ENCODE measurements around the gene GMNC.
"Not testable (repeated sequence)": the region's sequence is repeated elsewhere in the genome, so short reads cannot be mapped to it uniquely, and the experiment has no call there.

DNA sequence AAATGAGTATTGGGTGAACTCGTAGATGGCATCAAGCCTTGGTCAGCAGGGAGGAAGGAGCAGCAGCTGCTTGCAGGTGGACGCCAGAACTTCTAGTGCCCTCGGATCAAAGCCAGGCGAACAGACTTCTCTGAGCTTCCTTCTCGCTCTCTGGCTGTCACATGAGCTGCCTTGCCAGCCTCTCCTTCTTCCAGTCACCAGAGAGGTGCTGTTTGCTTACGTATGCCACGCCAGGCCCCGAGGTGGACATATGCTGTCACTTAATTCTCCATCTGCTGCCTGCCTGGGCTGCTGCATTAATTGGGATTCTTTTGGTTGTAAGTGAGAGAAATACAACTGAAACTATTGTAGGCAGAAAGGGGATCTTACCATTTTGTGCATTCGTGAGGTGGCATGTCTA is 12.6 kb upstream of the GMNC start:
- TF ChIP-seq, protein P1, sequence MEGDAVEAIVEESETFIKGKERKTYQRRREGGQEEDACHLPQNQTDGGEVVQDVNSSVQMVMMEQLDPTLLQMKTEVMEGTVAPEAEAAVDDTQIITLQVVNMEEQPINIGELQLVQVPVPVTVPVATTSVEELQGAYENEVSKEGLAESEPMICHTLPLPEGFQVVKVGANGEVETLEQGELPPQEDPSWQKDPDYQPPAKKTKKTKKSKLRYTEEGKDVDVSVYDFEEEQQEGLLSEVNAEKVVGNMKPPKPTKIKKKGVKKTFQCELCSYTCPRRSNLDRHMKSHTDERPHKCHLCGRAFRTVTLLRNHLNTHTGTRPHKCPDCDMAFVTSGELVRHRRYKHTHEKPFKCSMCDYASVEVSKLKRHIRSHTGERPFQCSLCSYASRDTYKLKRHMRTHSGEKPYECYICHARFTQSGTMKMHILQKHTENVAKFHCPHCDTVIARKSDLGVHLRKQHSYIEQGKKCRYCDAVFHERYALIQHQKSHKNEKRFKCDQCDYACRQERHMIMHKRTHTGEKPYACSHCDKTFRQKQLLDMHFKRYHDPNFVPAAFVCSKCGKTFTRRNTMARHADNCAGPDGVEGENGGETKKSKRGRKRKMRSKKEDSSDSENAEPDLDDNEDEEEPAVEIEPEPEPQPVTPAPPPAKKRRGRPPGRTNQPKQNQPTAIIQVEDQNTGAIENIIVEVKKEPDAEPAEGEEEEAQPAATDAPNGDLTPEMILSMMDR (IDR thresholded peaks at IDR 0.05 in 2 of 3, conservative IDR thresholded peaks at IDR 0.05 in 1 of 3; ENCODE audit: control insufficient read depth in 2 of 3, extremely low read depth in 1 of 3, insufficient read depth in 1 of 3, low read depth in 3 of 3, low read length in 3 of 3): not testable (repeated sequence)
- not testable (repeated sequence) for TF ChIP-seq SMC3 (IDR thresholded peaks at IDR 0.05; ENCODE audit: borderline replicate concordance, low read length); KAT2A (conservative IDR thresholded peaks at IDR 0.05; ENCODE audit: control insufficient read depth, low read depth, low read length); GABPA (IDR thresholded peaks at IDR 0.05; ENCODE audit: low read depth); EZH2 (IDR thresholded peaks at IDR 0.05; ENCODE audit: borderline replicate concordance, control insufficient read depth, low read depth, low read length); SPI1 (IDR thresholded peaks at IDR 0.05; ENCODE audit: borderline replicate concordance, insufficient read depth, low read depth, low read length); HDAC6 (IDR thresholded peaks at IDR 0.05; ENCODE audit: unreplicated experiment); POLR2A (IDR thresholded peaks at IDR 0.05; ENCODE audit: low read depth, low read length); ESRRA (IDR thresholded peaks at IDR 0.05; ENCODE audit: low read length); FOXM1 (IDR thresholded peaks at IDR 0.05; ENCODE audit: low read depth, low read length); ZNF384 (IDR thresholded peaks at IDR 0.05; ENCODE audit: borderline replicate concordance, low read depth, low read length)
- TF ChIP-seq, protein P2, sequence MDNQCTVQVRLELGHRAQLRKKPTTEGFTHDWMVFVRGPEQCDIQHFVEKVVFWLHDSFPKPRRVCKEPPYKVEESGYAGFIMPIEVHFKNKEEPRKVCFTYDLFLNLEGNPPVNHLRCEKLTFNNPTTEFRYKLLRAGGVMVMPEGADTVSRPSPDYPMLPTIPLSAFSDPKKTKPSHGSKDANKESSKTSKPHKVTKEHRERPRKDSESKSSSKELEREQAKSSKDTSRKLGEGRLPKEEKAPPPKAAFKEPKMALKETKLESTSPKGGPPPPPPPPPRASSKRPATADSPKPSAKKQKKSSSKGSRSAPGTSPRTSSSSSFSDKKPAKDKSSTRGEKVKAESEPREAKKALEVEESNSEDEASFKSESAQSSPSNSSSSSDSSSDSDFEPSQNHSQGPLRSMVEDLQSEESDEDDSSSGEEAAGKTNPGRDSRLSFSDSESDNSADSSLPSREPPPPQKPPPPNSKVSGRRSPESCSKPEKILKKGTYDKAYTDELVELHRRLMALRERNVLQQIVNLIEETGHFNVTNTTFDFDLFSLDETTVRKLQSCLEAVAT (IDR thresholded peaks at IDR 0.05): not testable (repeated sequence)
- TF ChIP-seq, protein P3, sequence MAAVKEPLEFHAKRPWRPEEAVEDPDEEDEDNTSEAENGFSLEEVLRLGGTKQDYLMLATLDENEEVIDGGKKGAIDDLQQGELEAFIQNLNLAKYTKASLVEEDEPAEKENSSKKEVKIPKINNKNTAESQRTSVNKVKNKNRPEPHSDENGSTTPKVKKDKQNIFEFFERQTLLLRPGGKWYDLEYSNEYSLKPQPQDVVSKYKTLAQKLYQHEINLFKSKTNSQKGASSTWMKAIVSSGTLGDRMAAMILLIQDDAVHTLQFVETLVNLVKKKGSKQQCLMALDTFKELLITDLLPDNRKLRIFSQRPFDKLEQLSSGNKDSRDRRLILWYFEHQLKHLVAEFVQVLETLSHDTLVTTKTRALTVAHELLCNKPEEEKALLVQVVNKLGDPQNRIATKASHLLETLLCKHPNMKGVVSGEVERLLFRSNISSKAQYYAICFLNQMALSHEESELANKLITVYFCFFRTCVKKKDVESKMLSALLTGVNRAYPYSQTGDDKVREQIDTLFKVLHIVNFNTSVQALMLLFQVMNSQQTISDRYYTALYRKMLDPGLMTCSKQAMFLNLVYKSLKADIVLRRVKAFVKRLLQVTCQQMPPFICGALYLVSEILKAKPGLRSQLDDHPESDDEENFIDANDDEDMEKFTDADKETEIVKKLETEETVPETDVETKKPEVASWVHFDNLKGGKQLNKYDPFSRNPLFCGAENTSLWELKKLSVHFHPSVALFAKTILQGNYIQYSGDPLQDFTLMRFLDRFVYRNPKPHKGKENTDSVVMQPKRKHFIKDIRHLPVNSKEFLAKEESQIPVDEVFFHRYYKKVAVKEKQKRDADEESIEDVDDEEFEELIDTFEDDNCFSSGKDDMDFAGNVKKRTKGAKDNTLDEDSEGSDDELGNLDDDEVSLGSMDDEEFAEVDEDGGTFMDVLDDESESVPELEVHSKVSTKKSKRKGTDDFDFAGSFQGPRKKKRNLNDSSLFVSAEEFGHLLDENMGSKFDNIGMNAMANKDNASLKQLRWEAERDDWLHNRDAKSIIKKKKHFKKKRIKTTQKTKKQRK (IDR thresholded peaks at IDR 0.05; ENCODE audit: low read depth, low read length): not testable (repeated sequence)
- TF ChIP-seq, protein P4, sequence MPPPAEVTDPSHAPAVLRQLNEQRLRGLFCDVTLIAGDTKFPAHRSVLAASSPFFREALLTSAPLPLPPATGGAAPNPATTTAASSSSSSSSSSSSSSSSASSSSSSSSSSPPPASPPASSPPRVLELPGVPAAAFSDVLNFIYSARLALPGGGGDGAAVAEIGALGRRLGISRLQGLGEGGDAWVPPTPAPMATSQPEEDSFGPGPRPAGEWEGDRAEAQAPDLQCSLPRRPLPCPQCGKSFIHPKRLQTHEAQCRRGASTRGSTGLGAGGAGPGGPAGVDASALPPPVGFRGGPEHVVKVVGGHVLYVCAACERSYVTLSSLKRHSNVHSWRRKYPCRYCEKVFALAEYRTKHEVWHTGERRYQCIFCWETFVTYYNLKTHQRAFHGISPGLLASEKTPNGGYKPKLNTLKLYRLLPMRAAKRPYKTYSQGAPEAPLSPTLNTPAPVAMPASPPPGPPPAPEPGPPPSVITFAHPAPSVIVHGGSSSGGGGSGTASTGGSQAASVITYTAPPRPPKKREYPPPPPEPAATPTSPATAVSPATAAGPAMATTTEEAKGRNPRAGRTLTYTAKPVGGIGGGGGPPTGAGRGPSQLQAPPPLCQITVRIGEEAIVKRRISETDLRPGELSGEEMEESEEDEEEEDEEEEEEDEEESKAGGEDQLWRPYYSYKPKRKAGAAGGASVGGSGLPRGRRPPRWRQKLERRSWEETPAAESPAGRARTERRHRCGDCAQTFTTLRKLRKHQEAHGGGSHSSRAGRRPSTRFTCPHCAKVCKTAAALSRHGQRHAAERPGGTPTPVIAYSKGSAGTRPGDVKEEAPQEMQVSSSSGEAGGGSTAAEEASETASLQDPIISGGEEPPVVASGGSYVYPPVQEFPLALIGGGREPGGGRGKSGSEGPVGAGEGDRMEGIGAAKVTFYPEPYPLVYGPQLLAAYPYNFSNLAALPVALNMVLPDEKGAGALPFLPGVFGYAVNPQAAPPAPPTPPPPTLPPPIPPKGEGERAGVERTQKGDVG (CRISPR knock-in tag; IDR thresholded peaks at IDR 0.05): not testable (repeated sequence)

All from GM12878 (cell line).